ENCODE results near the gene MDH2. TPM values are rescaled to one million over a fixed set of nuclear protein-coding genes. Genes with fewer than 3 reads are reported as not detected.

The MDH2 gene
- total and polyA plus RNA-seq, 2 of the 4 experiments (the other 2 are of a cell fraction) = 55.4 to 206 TPM

GRCh38 chr7:76053461-76053860, 5.6 kb downstream of the MDH2 start:
- intact Hi-C loops (cut with micrococcal nuclease) = loop anchor here (5.0 kb wide), 1 partner anchor 79 kb away; no protein-coding TSS in a partner anchor
- no peak overlapping the region for H3K4me2 ChIP-seq (ENCODE audit: low read depth, low read length)
- dilution Hi-C loops (cut with HindIII; ENCODE audit: low sequenced_read_pairs, unreplicated experiment) = no loop called here
- TF ChIP-seq USF2 (IDR thresholded peaks at IDR 0.05; ENCODE audit: low read depth, low read length) = no peak
- TF ChIP-seq MAFK (IDR thresholded peaks at IDR 0.05; ENCODE audit: low read depth, low read length) = no peak
- TF ChIP-seq SMC3 (IDR thresholded peaks at IDR 0.05; ENCODE audit: low read depth, low read length) = no peak
- no peak for TF ChIP-seq ELK1 (IDR thresholded peaks at IDR 0.05; ENCODE audit: borderline replicate concordance, low read depth, low read length)
- TF ChIP-seq POLR2A (IDR thresholded peaks at IDR 0.05; ENCODE audit: low read depth, low read length) = no peak
- no peak for TF ChIP-seq RAD21 (IDR thresholded peaks at IDR 0.05; ENCODE audit: low read length)
- TF ChIP-seq CHD1 (IDR thresholded peaks at IDR 0.05; ENCODE audit: low read depth, low read length) = no peak
- no peak for TF ChIP-seq MXI1 (IDR thresholded peaks at IDR 0.05; ENCODE audit: borderline replicate concordance, low read depth, low read length)
- TF ChIP-seq CTCF (conservative IDR thresholded peaks at IDR 0.05; ENCODE audit: low read depth, low read length) = no peak
- no peak for TF ChIP-seq MAZ (IDR thresholded peaks at IDR 0.05; ENCODE audit: borderline replicate concordance, low read depth, low read length)
- TF ChIP-seq RCOR1 (IDR thresholded peaks at IDR 0.05; ENCODE audit: insufficient replicate concordance, low read length) = no peak
- TF ChIP-seq BHLHE40 (IDR thresholded peaks at IDR 0.05; ENCODE audit: low read depth, low read length) = no peak
- TF ChIP-seq FOS (IDR thresholded peaks at IDR 0.05; ENCODE audit: low read depth, low read length) = no peak
- no peak for TF ChIP-seq NFE2L2 (IDR thresholded peaks at IDR 0.05; ENCODE audit: low read depth, low read length)
- no peak for TF ChIP-seq CEBPB (IDR thresholded peaks at IDR 0.05; ENCODE audit: low read depth, low read length)
- TF ChIP-seq RFX5 (IDR thresholded peaks at IDR 0.05; ENCODE audit: low read depth, low read length) = no peak
- no CpG with 5 or more reads among the region's 6 CpGs for WGBS, 2 experiments (ENCODE audit: extremely low coverage in 2 of 2, insufficient read length in 1 of 2)
- no peak overlapping the region for H3K4me3 ChIP-seq (ENCODE audit: insufficient read depth, low read depth, low read length)
- no peak overlapping the region for H3K27ac ChIP-seq (ENCODE audit: insufficient read depth, low read length)
- H3K9me3 ChIP-seq (ENCODE audit: control insufficient read depth, insufficient read depth, low read length) = no peaks in the 10 kb centered on the region
- in situ Hi-C loops (cut with MboI; ENCODE audit: low sequenced_read_pairs) = no loop called here
- H3K18ac ChIP-seq (ENCODE audit: low read depth, low read length) = no peak overlapping the region
- ChIA-PET CTCF (no interaction called here), POLR2A (ENCODE audit: unreplicated experiment) (no interaction called here)
- ATAC-seq (ENCODE audit: low read depth) = no peak
- peaks cover 28% of the 10 kb centered on the region for H3K9me1 ChIP-seq (ENCODE audit: insufficient read depth, low read length)
- no peak overlapping the region for H2BK15ac ChIP-seq (ENCODE audit: low read depth, low read length)
- no peak overlapping the region for H3K14ac ChIP-seq (replicated peaks; ENCODE audit: low read depth, low read length)
- no peak overlapping the region for H2AFZ ChIP-seq (replicated peaks; ENCODE audit: low read length, poor library complexity)
- no peak overlapping the region for H2AK9ac ChIP-seq (replicated peaks; ENCODE audit: low read depth, low read length, poor library complexity)
- no peak overlapping the region for H3K4ac ChIP-seq (ENCODE audit: low read depth, low read length)
- no peak for DNase-seq
- H3K4me1 ChIP-seq (ENCODE audit: control insufficient read depth, insufficient read depth, low read length) = peaks cover 17% of the 10 kb centered on the region
- H3K23ac ChIP-seq (ENCODE audit: low read depth, low read length) = no peak overlapping the region
- peaks cover 24% of the 10 kb centered on the region for H3K36me3 ChIP-seq (ENCODE audit: control insufficient read depth, insufficient read depth, low read length)
- H2BK20ac ChIP-seq (ENCODE audit: low read depth, low read length) = no peak overlapping the region
- no peak overlapping the region for H2AK5ac ChIP-seq (ENCODE audit: low read depth, low read length)
- peaks cover 72% of the 10 kb centered on the region for H4K20me1 ChIP-seq (ENCODE audit: insufficient read depth, low read length)
- H3K79me1 ChIP-seq (ENCODE audit: low read depth in 1 of 2, low read length in 2 of 2) = peaks cover 50 to 94% of the 10 kb centered on the region in 2 experiments
- H4K5ac ChIP-seq (ENCODE audit: low read depth, low read length) = no peak overlapping the region
- no peak overlapping the region for H3K9ac ChIP-seq (ENCODE audit: low read depth, low read length)
- no peak overlapping the region for H2BK120ac ChIP-seq (ENCODE audit: low read depth, low read length)
- H3K56ac ChIP-seq (ENCODE audit: extremely low read depth, insufficient read depth, low read length) = no peak overlapping the region
- H3K27me3 ChIP-seq (ENCODE audit: control insufficient read depth, insufficient read depth, low read length) = no peaks in the 10 kb centered on the region
- H4K91ac ChIP-seq (ENCODE audit: insufficient read depth, low read depth, low read length) = no peak overlapping the region
- no peak overlapping the region for H4K8ac ChIP-seq (ENCODE audit: low read depth in 2 of 2, low read length in 2 of 2)
- no TSS peak for BruUV-seq (replicated peaks)
- no peak overlapping the region for H2BK5ac ChIP-seq (ENCODE audit: low read depth, low read length, poor library complexity, severe bottlenecking)
